Measurements from ENCODE around the gene RTP3.
A peak's percentile ranks its signal among the peaks of the same experiment; 100 is the strongest.

RTP3 gene

GRCh38 chr3:46538803-46539442 is 41.1 kb downstream of the RTP3 start:
- H3K4me1 ChIP-seq = peaks cover 3% of the 10 kb centered on the region
- TF ChIP-seq, protein P1, sequence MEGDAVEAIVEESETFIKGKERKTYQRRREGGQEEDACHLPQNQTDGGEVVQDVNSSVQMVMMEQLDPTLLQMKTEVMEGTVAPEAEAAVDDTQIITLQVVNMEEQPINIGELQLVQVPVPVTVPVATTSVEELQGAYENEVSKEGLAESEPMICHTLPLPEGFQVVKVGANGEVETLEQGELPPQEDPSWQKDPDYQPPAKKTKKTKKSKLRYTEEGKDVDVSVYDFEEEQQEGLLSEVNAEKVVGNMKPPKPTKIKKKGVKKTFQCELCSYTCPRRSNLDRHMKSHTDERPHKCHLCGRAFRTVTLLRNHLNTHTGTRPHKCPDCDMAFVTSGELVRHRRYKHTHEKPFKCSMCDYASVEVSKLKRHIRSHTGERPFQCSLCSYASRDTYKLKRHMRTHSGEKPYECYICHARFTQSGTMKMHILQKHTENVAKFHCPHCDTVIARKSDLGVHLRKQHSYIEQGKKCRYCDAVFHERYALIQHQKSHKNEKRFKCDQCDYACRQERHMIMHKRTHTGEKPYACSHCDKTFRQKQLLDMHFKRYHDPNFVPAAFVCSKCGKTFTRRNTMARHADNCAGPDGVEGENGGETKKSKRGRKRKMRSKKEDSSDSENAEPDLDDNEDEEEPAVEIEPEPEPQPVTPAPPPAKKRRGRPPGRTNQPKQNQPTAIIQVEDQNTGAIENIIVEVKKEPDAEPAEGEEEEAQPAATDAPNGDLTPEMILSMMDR (IDR thresholded peaks at IDR 0.05) = no peak
- H2AFZ ChIP-seq = no peak overlapping the region
- H3K9me3 ChIP-seq (ENCODE audit: control insufficient read depth, low read length) = no peaks in the 10 kb centered on the region
- no peak overlapping the region for H3K9ac ChIP-seq
- H3K27ac ChIP-seq = no peak overlapping the region
- no peaks in the 10 kb centered on the region for H3K27me3 ChIP-seq (ENCODE audit: control insufficient read depth, insufficient read depth, low read length)
- H3K4me3 ChIP-seq (ENCODE audit: low read depth, low read length) = no peak overlapping the region
- peak overlapping the region; percentile 15 for H3K4me2 ChIP-seq (ENCODE audit: low read length)
- H3K79me2 ChIP-seq = no peaks in the 10 kb centered on the region
- H3K36me3 ChIP-seq (ENCODE audit: control insufficient read depth, insufficient read depth, low read length) = no peaks in the 10 kb centered on the region

- Histone ChIP-seq H2AFZ (no peak overlapping the region), H3K4me1 (peaks cover 3% of the 10 kb centered on the region), H3K4me3 (ENCODE audit: low read depth, low read length) (no peak overlapping the region), H3K9me3 (ENCODE audit: control insufficient read depth, low read length) (no peaks in the 10 kb centered on the region), H3K27me3 (ENCODE audit: control insufficient read depth, insufficient read depth, low read length) (no peaks in the 10 kb centered on the region), H3K36me3 (ENCODE audit: control insufficient read depth, insufficient read depth, low read length) (no peaks in the 10 kb centered on the region), H3K4me2 (ENCODE audit: low read length) (no peak overlapping the region), H3K79me2 (no peaks in the 10 kb centered on the region), H3K27ac (no peak overlapping the region), H3K9ac (no peak overlapping the region)
- TF ChIP-seq, protein P1 (IDR thresholded peaks at IDR 0.05) = no peak
Measured at GRCh38 chr3:46539443-46540005, 41.7 kb downstream of the RTP3 start.

DNA sequence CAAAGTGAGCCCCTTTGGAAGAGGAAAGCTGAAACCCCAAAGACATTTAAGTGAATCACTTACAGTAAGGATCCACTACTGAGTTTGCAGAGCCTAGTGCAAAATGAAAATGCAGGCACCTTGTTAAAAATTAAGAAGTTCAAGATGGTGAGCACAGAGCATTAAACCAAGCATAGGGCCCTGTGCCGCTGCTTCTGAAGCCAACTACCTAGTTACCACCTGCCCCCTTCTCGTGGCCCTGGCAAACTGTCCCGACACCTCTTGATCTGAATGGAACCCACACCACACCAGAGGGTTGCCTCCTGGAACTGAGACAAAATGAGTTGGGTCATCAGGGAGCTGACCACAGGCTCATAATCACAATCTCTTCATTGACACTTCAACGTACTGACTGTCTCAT is 42.8 kb downstream of the RTP3 start:
- Histone ChIP-seq H3K9ac (no peak overlapping the region), H3K4me3 (ENCODE audit: low read depth, low read length) (no peak overlapping the region), H3K4me2 (ENCODE audit: low read length) (no peak overlapping the region), H3K27me3 (ENCODE audit: control insufficient read depth, insufficient read depth, low read length) (no peaks in the 10 kb centered on the region), H3K4me1 (peaks cover 3% of the 10 kb centered on the region), H3K27ac (no peak overlapping the region), H3K79me2 (no peaks in the 10 kb centered on the region), H2AFZ (no peak overlapping the region), H3K36me3 (ENCODE audit: control insufficient read depth, insufficient read depth, low read length) (no peaks in the 10 kb centered on the region), H3K9me3 (ENCODE audit: control insufficient read depth, low read length) (no peaks in the 10 kb centered on the region)
- TF ChIP-seq, protein P1 (IDR thresholded peaks at IDR 0.05) = no peak

DNA sequence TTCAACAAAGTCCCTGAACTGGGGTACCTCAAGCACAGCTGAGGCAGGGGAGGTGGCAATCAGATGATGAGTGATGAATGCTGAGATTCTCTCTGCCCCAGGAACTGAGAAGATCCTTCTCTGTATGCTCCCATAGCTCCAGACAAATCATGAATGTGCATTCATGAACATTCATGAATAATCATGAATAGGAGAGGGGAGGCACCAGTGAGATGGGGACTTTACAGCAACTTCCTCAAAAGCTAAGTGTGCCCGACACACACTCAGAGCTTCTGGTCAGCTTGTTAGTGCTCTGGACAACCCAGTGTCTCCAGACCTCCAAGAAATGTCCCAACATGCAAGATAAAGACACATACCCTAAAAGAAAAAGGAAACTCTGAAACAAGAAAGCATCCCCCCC is 44.1 kb downstream of the RTP3 start:
- H3K4me3 ChIP-seq (ENCODE audit: low read depth, low read length) = no peak overlapping the region
- TF ChIP-seq, protein P1 (IDR thresholded peaks at IDR 0.05) = no peak
- peak overlapping the region; percentile 1 for H2AFZ ChIP-seq
- H3K36me3 ChIP-seq (ENCODE audit: control insufficient read depth, insufficient read depth, low read length) = no peaks in the 10 kb centered on the region
- no peaks in the 10 kb centered on the region for H3K27me3 ChIP-seq (ENCODE audit: control insufficient read depth, insufficient read depth, low read length)
- no peak overlapping the region for H3K4me2 ChIP-seq (ENCODE audit: low read length)
- H3K9me3 ChIP-seq (ENCODE audit: control insufficient read depth, low read length) = no peaks in the 10 kb centered on the region
- H3K9ac ChIP-seq = no peak overlapping the region
- peaks cover 3% of the 10 kb centered on the region for H3K4me1 ChIP-seq
- H3K79me2 ChIP-seq = no peaks in the 10 kb centered on the region
- no peak overlapping the region for H3K27ac ChIP-seq

DNA sequence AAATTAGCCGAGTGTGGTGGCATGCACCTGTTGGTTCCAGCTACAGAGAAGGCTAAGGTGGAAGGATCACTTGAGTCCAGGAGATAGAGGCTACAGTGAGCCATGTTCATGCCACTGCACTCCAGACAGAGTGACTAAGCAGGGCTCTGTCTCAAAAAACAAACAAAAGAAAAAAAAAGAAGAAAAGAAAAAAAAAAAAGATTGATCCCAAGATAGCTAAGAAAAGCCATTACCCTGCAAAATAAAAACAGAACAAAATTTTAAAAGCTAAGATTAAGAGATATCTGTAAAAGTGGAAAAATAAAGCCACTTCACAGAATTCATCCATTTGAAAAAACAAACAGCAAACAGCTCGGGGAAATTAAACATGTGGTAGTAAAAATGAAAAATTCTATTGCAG is 44.6 kb downstream of the RTP3 start:
- Histone ChIP-seq H3K9me3 (ENCODE audit: control insufficient read depth, low read length) (no peaks in the 10 kb centered on the region), H3K27ac (no peak overlapping the region), H3K36me3 (ENCODE audit: control insufficient read depth, insufficient read depth, low read length) (no peaks in the 10 kb centered on the region), H3K27me3 (ENCODE audit: control insufficient read depth, insufficient read depth, low read length) (no peaks in the 10 kb centered on the region), H3K4me2 (ENCODE audit: low read length) (no peak overlapping the region), H3K4me1 (peaks cover 3% of the 10 kb centered on the region), H2AFZ (peak overlapping the region; percentile 69), H3K4me3 (ENCODE audit: low read depth, low read length) (no peak overlapping the region), H3K9ac (no peak overlapping the region), H3K79me2 (no peaks in the 10 kb centered on the region)
- TF ChIP-seq, protein P1 (IDR thresholded peaks at IDR 0.05) = no peak
